HCT116 (cell line): ENCODE measurements around the gene ACOT6. TPM values are rescaled to one million over a fixed set of nuclear protein-coding genes. Genes with fewer than 3 reads are reported as not detected.
"Not testable (repeated sequence)": the region's sequence is repeated elsewhere in the genome, so short reads cannot be mapped to it uniquely, and the experiment has no call there.

Experiments
- ATAC-seq: fragments of 200-7000 bp; cut with Tn5 transposase; 2 replicates; pipeline ENCODE4 v1.9.1; 2020; ENCODE audit warnings: mild to moderate bottlenecking, moderate library complexity
- BruUV-seq: library from RNA; stranded (reverse); fragments of 400-500 nt; replicated peaks from 2 replicates; lab custom pipeline; 2021; lab: Mats Ljungman, UMichigan
- CTCF ChIA-PET: fragments of 300-600 bp; sonication (Branson Sonifier 250); formaldehyde crosslinking; loops from one replicate; lab custom pipeline; 2021; ENCODE audit warnings: antibody characterized with exemption; lab: Charles Lee
- POLR2A ChIA-PET: fragments of 300-600, 350-600 bp; sonication (Branson Sonifier 250); formaldehyde crosslinking; loops from one replicate; lab custom pipeline; 2021; ENCODE audit warnings: antibody characterized with exemption; lab: Charles Lee
- RAD21 ChIA-PET, 2 experiments: fragments of 300-600 bp; sonication (Branson Sonifier 250); formaldehyde crosslinking; loops; one replicate each; lab custom pipeline; 2023; ENCODE audit warnings: low total read pairs in 2 of 2; ENCODE audit not compliant: uncharacterized antibody in 2 of 2, unreplicated experiment in 2 of 2, low non-redundant PET in 1 of 2; lab: Charles Lee
- DNase-seq: peaks from one replicate; pipeline ENCODE4 v3.0.0-alpha.2; 2010; ENCODE audit warnings: low read depth, low spot score
- H2AFZ ChIP-seq: fragments of 200-600 bp; shearing (Covaris generic), sonication (generic); 2 replicates; pipeline ENCODE4 v1.6.1; 2017; ENCODE audit warnings: low read depth, mixed run types, mixed read lengths, antibody characterized with exemption, low read length; ENCODE audit not compliant: poor library complexity, severe bottlenecking
- H3K27ac ChIP-seq: 2 replicates; pipeline ENCODE4 v1.5.1; 2012; ENCODE audit warnings: low read depth, low read length
- H3K27me3 ChIP-seq: fragments of 200-600 bp; sonication (generic); 2 replicates; pipeline ENCODE4 v1.6.1; 2016; ENCODE audit warnings: mixed run types, low read length, mixed read lengths; ENCODE audit not compliant: insufficient read depth
- H3K36me3 ChIP-seq, 2 experiments: fragments of 200-500 bp in 1 of 2; fragments of 200-600 bp in 1 of 2; sonication (Bioruptor generic) in 1 of 2; sonication (generic) in 1 of 2; 2 replicates each; pipeline versions ENCODE4 v1.5.1 to v1.6.1; 2014 to 2016; ENCODE audit warnings: low read length in 2 of 2, inconsistent platforms in 1 of 2, mixed read lengths in 1 of 2, mixed run types in 1 of 2; ENCODE audit not compliant: insufficient read depth in 2 of 2, control insufficient read depth in 1 of 2
- H3K4me1 ChIP-seq, 2 experiments: fragments of 200-600 bp in 1 of 2; sonication (generic) in 1 of 2; 2 replicates each; pipeline versions ENCODE4 v1.5.1 to v1.6.1; 2012 to 2017; ENCODE audit warnings: low read length in 2 of 2, inconsistent platforms in 1 of 2, mild to moderate bottlenecking in 1 of 2, mixed read lengths in 1 of 2, mixed run types in 1 of 2, moderate library complexity in 1 of 2; ENCODE audit not compliant: insufficient read depth in 2 of 2, control insufficient read depth in 1 of 2
- H3K4me2 ChIP-seq: fragments of 200-600 bp; sonication (generic); 2 replicates; pipeline ENCODE4 v1.6.1; 2017; ENCODE audit warnings: mixed run types, low read length, mixed read lengths
- H3K4me3 ChIP-seq, 2 experiments: fragments of 200-600 bp in 1 of 2; sonication (generic) in 1 of 2; replicated peaks in 1 of 2; 2 replicates each; pipeline ENCODE4 v1.5.1; 2011 to 2016; ENCODE audit warnings: low read length in 2 of 2, control low read depth in 1 of 2, low read depth in 1 of 2, mild to moderate bottlenecking in 1 of 2, mixed read lengths in 1 of 2, mixed run types in 1 of 2
- H3K79me2 ChIP-seq: fragments of 200-600 bp; sonication (generic); 2 replicates; pipeline ENCODE4 v1.6.1; 2017; ENCODE audit warnings: mild to moderate bottlenecking, mixed run types, low read length, moderate library complexity, mixed read lengths; ENCODE audit not compliant: insufficient read depth
- H3K9ac ChIP-seq: fragments of 200-600 bp; sonication (generic); 2 replicates; pipeline ENCODE4 v1.6.1; 2016; ENCODE audit warnings: low read length, mixed read lengths
- H3K9me2 ChIP-seq: fragments of 200-600 bp; sonication (generic), shearing (Covaris generic); 2 replicates; pipeline ENCODE4 v1.6.1; 2017; ENCODE audit warnings: mixed run types, mild to moderate bottlenecking, moderate library complexity; ENCODE audit not compliant: insufficient read depth
- H3K9me3 ChIP-seq, 2 experiments: fragments of 200-500 bp in 1 of 2; fragments of 200-600 bp in 1 of 2; sonication (Bioruptor generic) in 1 of 2; sonication (generic) in 1 of 2; 2 replicates each; pipeline ENCODE4 v1.6.1; 2014 to 2017; ENCODE audit warnings: low read length in 2 of 2, mixed read lengths in 2 of 2, inconsistent platforms in 1 of 2, low read depth in 1 of 2, mild to moderate bottlenecking in 1 of 2, mixed run types in 1 of 2, moderate library complexity in 1 of 2; ENCODE audit not compliant: control insufficient read depth in 1 of 2, insufficient read depth in 1 of 2
- H4K20me1 ChIP-seq: fragments of 200-600 bp; sonication (generic), shearing (Covaris generic); 2 replicates; pipeline ENCODE4 v1.6.1; 2017; ENCODE audit warnings: mixed run types, mild to moderate bottlenecking, moderate library complexity; ENCODE audit not compliant: insufficient read depth
- CTCF ChIP-seq, 3 experiments: fragments of 200-600 bp in 1 of 3; sonication (generic) in 1 of 3; IDR thresholded peaks in 2 of 3; conservative IDR thresholded peaks in 1 of 3; 2 replicates each; pipeline ENCODE4 v1.5.1; 2012 to 2017; ENCODE audit warnings: low read depth in 2 of 3, low read length in 2 of 3, antibody characterized with exemption in 1 of 3, borderline replicate concordance in 1 of 3, control low read depth in 1 of 3, mild to moderate bottlenecking in 1 of 3, mixed read lengths in 1 of 3, mixed run types in 1 of 3, moderate library complexity in 1 of 3; ENCODE audit not compliant: insufficient read depth in 1 of 3
- RAD21 ChIP-seq: IDR thresholded peaks from 2 replicates; pipeline ENCODE4 v1.6.1; 2012; ENCODE audit warnings: low read depth, mild to moderate bottlenecking
- intact Hi-C: fragments of 100-400 bp; cut with micrococcal nuclease; formaldehyde crosslinking; loops from 2 replicates; pipeline ENCODE4 v1.10.0; 2022
- total RNA-seq: library from RNA; stranded (reverse); gene quantifications from one replicate; pipeline ENCODE4 v1.2.1, GENCODE V29; 2021; ENCODE audit not compliant: unreplicated experiment

The ACOT6 gene
- total RNA-seq, 1 experiment from 2014 or later: not detected

GRCh38 chr14:73570913-73571312 lies 41.4 kb upstream of the ACOT6 start:
- DNase-seq (peak; percentile 19), ATAC-seq (peak; percentile 99)
- RAD21 ChIA-PET: interaction anchor here in 1 of 2 experiments (0.7 kb wide), 1 partner anchor 48 kb away, joined by 4 read pairs; no protein-coding TSS in a partner anchor
- H3K27ac ChIP-seq, POLR2A ChIA-PET, intact Hi-C loops, BruUV-seq, H3K4me3 ChIP-seq, H3K9me2 ChIP-seq, H4K20me1 ChIP-seq, H2AFZ ChIP-seq, H3K79me2 ChIP-seq, H3K27me3 ChIP-seq, H3K4me1 ChIP-seq, H3K36me3 ChIP-seq, H3K4me2 ChIP-seq, H3K9ac ChIP-seq, H3K9me3 ChIP-seq: not testable (repeated sequence)
- CTCF ChIA-PET: interaction anchor here (0.6 to 1.3 kb wide), 5 partner anchors 8 to 1683 kb away, joined by 3 to 4 read pairs (median 3); partner anchors contain the start of gene RIOX1
- TF ChIP-seq RAD21: peak; percentile 49
- peak; percentile 61 to 83 (median 76) for TF ChIP-seq CTCF (IDR thresholded peaks at IDR 0.05 in 2 of 3, conservative IDR thresholded peaks at IDR 0.05 in 1 of 3; ENCODE audit: borderline replicate concordance in 1 of 3, insufficient read depth in 1 of 3, low read depth in 2 of 3, low read length in 2 of 3)

DNA sequence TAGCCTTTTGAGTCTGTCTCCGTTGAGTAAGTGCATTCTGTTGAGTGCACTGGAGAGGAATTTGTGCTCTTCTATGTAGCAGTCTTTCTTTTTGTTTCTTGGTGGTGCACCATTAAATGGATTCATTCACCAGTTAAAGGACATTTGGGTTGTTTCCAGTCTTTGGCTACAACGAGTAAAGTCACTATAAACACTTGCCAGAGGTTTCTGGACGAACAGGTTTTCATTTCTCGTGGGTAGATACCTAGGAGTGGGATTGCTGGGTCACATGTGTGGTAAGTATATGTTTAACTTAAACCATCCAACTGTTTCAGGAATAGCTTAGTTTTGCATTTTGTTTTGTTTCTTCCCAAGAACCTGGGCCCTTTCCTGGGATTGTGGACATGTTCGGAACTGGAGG lies 39.3 kb upstream of the ACOT6 start:
- POLR2A ChIA-PET, BruUV-seq, ATAC-seq, H2AFZ ChIP-seq, intact Hi-C loops, H3K9me2 ChIP-seq, H3K9ac ChIP-seq, RAD21 ChIA-PET, H3K36me3 ChIP-seq, H3K4me3 ChIP-seq, H3K4me1 ChIP-seq, H4K20me1 ChIP-seq, H3K27ac ChIP-seq, H3K4me2 ChIP-seq, H3K79me2 ChIP-seq, CTCF ChIA-PET, H3K9me3 ChIP-seq, H3K27me3 ChIP-seq, DNase-seq: not testable (repeated sequence)

DNA sequence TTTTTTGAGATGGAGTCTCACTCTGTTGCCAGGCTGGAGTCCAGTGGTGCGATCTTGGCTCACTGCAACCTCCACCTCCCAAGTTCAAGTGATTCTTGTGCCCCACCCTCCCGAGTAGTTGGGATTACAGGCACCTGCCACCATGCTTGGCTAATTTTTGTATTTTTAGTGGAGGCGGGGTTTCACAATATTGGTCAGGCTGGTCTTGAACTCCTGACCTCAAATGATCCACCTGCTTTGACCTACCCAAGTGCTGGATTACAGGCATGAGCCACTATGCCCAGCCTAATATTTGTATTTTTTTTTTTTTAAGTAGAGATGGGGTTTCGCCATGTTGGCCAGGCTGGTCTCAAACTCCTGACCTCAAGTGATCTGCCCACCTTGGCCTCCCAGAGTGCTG lies 38.6 kb upstream of the ACOT6 start:
- H3K9me2 ChIP-seq, H3K36me3 ChIP-seq, BruUV-seq, H3K4me2 ChIP-seq, RAD21 ChIA-PET, POLR2A ChIA-PET, H3K79me2 ChIP-seq, H2AFZ ChIP-seq, H3K27ac ChIP-seq, H3K9ac ChIP-seq, H3K4me3 ChIP-seq, DNase-seq, H4K20me1 ChIP-seq, CTCF ChIA-PET, intact Hi-C loops, H3K27me3 ChIP-seq, H3K9me3 ChIP-seq, ATAC-seq, H3K4me1 ChIP-seq: not testable (repeated sequence)

DNA sequence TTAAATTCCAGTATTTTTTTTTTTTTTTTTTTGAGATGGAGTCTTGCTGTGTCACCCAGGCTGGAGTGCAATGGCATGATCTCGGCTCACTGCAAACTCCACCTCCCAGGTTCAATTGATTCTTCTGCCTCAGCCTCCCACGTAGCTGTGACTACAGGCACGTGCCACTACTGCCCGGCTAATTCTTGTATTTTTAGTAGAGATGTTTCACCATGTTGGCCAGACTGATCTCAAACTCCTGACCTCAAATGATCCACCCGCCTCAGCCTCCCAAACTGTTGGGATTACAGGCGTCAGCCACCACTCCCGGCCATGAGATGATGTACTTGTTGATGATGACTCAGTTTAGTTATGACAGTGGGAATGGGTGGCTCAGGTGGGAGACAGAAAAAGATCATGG lies 38.1 kb upstream of the ACOT6 start:
- H2AFZ ChIP-seq, H3K36me3 ChIP-seq, CTCF ChIA-PET, RAD21 ChIA-PET, H3K27ac ChIP-seq, H3K9me2 ChIP-seq, H3K4me2 ChIP-seq, intact Hi-C loops, DNase-seq, ATAC-seq, H3K9ac ChIP-seq, H4K20me1 ChIP-seq, H3K9me3 ChIP-seq, BruUV-seq, H3K79me2 ChIP-seq, POLR2A ChIA-PET, H3K27me3 ChIP-seq, H3K4me3 ChIP-seq, H3K4me1 ChIP-seq: not testable (repeated sequence)
